Immature natural killer cell (primary cell): ENCODE data around the gene CDKN2C. TPM values are rescaled to one million over a fixed set of nuclear protein-coding genes. Genes with fewer than 3 reads are reported as not detected.
"Not testable (repeated sequence)": the region's sequence is repeated elsewhere in the genome, so short reads cannot be mapped to it uniquely, and the experiment has no call there.

ENCODE experiments used
- DNase-seq, 3 donors: peaks; one replicate each; pipeline ENCODE4 v3.0.0; 2022; ENCODE audit warnings: mixed read lengths in 1 of 3
- H3K27ac Mint-ChIP-seq, 6 donors: one replicate each; pipeline ENCODE4 v1.8.0; 2020; ENCODE audit warnings: mixed read lengths in 6 of 6, mild to moderate bottlenecking in 5 of 6, inconsistent platforms in 4 of 6, moderate library complexity in 3 of 6
- H3K27me3 Mint-ChIP-seq, 3 donors: one replicate each; pipeline ENCODE4 v1.8.0; 2020 to 2021; ENCODE audit warnings: low read depth in 3 of 3, mild to moderate bottlenecking in 3 of 3, mixed read lengths in 3 of 3, moderate library complexity in 3 of 3, inconsistent platforms in 1 of 3
- H3K36me3 Mint-ChIP-seq, 3 donors: one replicate each; pipeline ENCODE4 v1.8.0; 2020; ENCODE audit warnings: mixed read lengths in 3 of 3, inconsistent platforms in 2 of 3, mild to moderate bottlenecking in 2 of 3
- H3K4me1 Mint-ChIP-seq, 2 donors: one replicate each; pipeline ENCODE4 v1.8.0; 2020; ENCODE audit warnings: inconsistent platforms in 2 of 2, mild to moderate bottlenecking in 2 of 2, mixed read lengths in 2 of 2, moderate library complexity in 1 of 2
- H3K4me3 Mint-ChIP-seq, 5 donors: one replicate each; pipeline ENCODE4 v1.8.0; 2020; ENCODE audit warnings: mild to moderate bottlenecking in 5 of 5, mixed read lengths in 5 of 5, inconsistent platforms in 3 of 5, moderate library complexity in 3 of 5
- H3K9me3 Mint-ChIP-seq, 6 donors: one replicate each; pipeline ENCODE4 v1.8.0; 2020; ENCODE audit warnings: mild to moderate bottlenecking in 6 of 6, mixed read lengths in 6 of 6, inconsistent platforms in 4 of 6, moderate library complexity in 3 of 6
- polyA plus RNA-seq, 3 donors: library from polyadenylated mRNA; unstranded; fragments of 300-500 nt; fragmentation: Illumina TruSeq; gene quantifications; one replicate each; pipeline ENCODE4 v1.2.3, GENCODE V29; 2021

Gene CDKN2C
- polyA plus RNA-seq, 3 donors from 2014 or later = 12.7 to 22.8 (median 18.2) TPM

GRCh38 chr1:50999375-50999774, 29.3 kb downstream of the CDKN2C start:
- not testable (repeated sequence) for H3K4me1 Mint-ChIP-seq, H3K27ac Mint-ChIP-seq, H3K4me3 Mint-ChIP-seq, H3K27me3 Mint-ChIP-seq, DNase-seq, H3K36me3 Mint-ChIP-seq, H3K9me3 Mint-ChIP-seq

GRCh38 chr1:51000160-51000559, 30.1 kb downstream of the CDKN2C start:
- H3K9me3 Mint-ChIP-seq = no peaks in the 10 kb centered on the region
- H3K4me1 Mint-ChIP-seq = no peaks in the 10 kb centered on the region
- H3K27ac Mint-ChIP-seq = no peak overlapping the region
- H3K36me3 Mint-ChIP-seq = no peaks in the 10 kb centered on the region
- H3K4me3 Mint-ChIP-seq = no peak overlapping the region
- no peak for DNase-seq
- peaks cover 0 to 1% (median 0%) of the 10 kb centered on the region in 3 donors for H3K27me3 Mint-ChIP-seq

- no peak for DNase-seq
- Mint-ChIP-seq H3K27me3 (peaks cover 0 to 1% (median 0%) of the 10 kb centered on the region in 3 donors), H3K27ac (no peak overlapping the region), H3K9me3 (no peaks in the 10 kb centered on the region), H3K4me3 (no peak overlapping the region), H3K4me1 (no peaks in the 10 kb centered on the region), H3K36me3 (no peaks in the 10 kb centered on the region)
Measured at GRCh38 chr1:51000651-51001050, 30.6 kb downstream of the CDKN2C start.

- H3K4me3 Mint-ChIP-seq = no peak overlapping the region
Measured at GRCh38 chr1:51002516-51002915, 32.5 kb downstream of the CDKN2C start.

GRCh38 chr1:51005549-51005948, 35.5 kb downstream of the CDKN2C start:
- not testable (repeated sequence) for H3K4me1 Mint-ChIP-seq, H3K36me3 Mint-ChIP-seq, H3K4me3 Mint-ChIP-seq, H3K27ac Mint-ChIP-seq, H3K27me3 Mint-ChIP-seq, H3K9me3 Mint-ChIP-seq, DNase-seq

More at GRCh38 chr1:51002516-51002915, 32.5 kb downstream of the CDKN2C start:
- Mint-ChIP-seq H3K36me3 (no peaks in the 10 kb centered on the region), H3K27ac (no peak overlapping the region), H3K27me3 (peaks cover 0 to 2% (median 0%) of the 10 kb centered on the region in 3 donors), H3K9me3 (no peaks in the 10 kb centered on the region), H3K4me1 (no peaks in the 10 kb centered on the region)
- DNase-seq = no peak

- Mint-ChIP-seq H3K4me1 (no peaks in the 10 kb centered on the region), H3K9me3 (no peaks in the 10 kb centered on the region), H3K27ac (no peak overlapping the region), H3K27me3 (peaks cover 0 to 6% (median 0%) of the 10 kb centered on the region in 3 donors), H3K36me3 (no peaks in the 10 kb centered on the region), H3K4me3 (no peak overlapping the region)
- DNase-seq = no peak
Measured at GRCh38 chr1:51009381-51009780, 39.3 kb downstream of the CDKN2C start.

- Mint-ChIP-seq H3K4me3 (no peak overlapping the region), H3K4me1 (no peaks in the 10 kb centered on the region), H3K9me3 (peaks cover 0 to 2% (median 0%) of the 10 kb centered on the region in 6 donors), H3K27me3 (peaks cover 3 to 4% (median 3%) of the 10 kb centered on the region in 3 donors), H3K27ac (no peak overlapping the region), H3K36me3 (no peaks in the 10 kb centered on the region)
- no peak for DNase-seq
Measured at GRCh38 chr1:51014878-51015277, 44.8 kb downstream of the CDKN2C start.

- no peaks in the 10 kb centered on the region for H3K36me3 Mint-ChIP-seq
- peaks cover 0 to 2% (median 0%) of the 10 kb centered on the region in 6 donors for H3K9me3 Mint-ChIP-seq
- H3K27ac Mint-ChIP-seq = no peak overlapping the region
- no peak overlapping the region for H3K4me3 Mint-ChIP-seq
- peaks cover 0 to 9% (median 3%) of the 10 kb centered on the region in 3 donors for H3K27me3 Mint-ChIP-seq
- H3K4me1 Mint-ChIP-seq = no peaks in the 10 kb centered on the region
- DNase-seq = no peak
Measured at GRCh38 chr1:51019811-51020210, 49.8 kb downstream of the CDKN2C start.

Other genes with a start within 250 kb of the CDKN2C start
- 10 to 100 TPM; 31.1 to 49.8 (median 44.0) TPM for gene FAF1, start 10.0 kb upstream of the CDKN2C start, polyA plus RNA-seq
- not detected for gene C1orf185, start 132.0 kb downstream of the CDKN2C start, polyA plus RNA-seq